NOMO-1 treated with DMSO at 0.1 percent for 48 hours (cell line): ENCODE measurements around the gene LGALS1.
"Not testable (repeated sequence)": the region's sequence is repeated elsewhere in the genome, so short reads cannot be mapped to it uniquely, and the experiment has no call there.

Experiments
- DNase-seq: peaks from one replicate; lab custom pipeline; 2025; ENCODE audit not compliant: unreplicated experiment; lab: John Stamatoyannopoulos, UW

LGALS1 gene

DNA sequence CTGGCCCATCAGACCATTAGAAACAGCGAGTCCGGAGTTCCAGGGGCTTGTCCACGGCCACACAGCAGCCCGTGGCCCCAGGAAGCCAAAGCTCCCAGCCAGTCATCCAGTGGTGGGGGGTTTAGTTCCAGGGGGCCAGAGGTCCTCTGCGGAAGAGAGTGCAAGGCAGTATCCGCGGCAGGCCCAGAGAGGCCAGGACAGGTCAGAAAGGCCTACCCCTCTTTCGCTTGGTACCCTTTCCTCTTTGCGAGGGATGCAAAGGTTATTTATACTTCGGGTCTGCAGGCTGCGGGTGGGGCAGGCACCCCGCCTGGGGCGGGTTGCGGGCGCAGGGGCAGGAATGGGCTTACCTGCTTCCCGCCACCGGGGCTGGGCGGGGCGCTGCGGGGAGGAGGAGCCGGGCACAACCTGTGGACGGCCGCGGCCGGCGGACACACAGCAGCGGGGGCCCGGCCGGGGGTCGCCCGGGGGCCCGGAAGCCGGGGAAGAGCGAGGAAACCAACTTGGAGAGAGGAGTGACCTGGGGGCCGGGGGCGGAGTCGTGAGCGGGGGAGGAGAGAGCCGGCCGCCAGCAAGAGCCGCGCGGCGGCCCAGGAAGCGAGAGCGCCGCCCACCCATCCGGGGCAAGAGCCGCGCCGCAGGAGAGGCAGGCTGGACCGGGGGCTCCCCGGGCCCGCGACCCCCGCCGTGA is 36.2 kb upstream of the LGALS1 start, which contains the start of gene SH3BP1:
Gene SH3BP1, plus strand, starts transcription at position 600 of the 691 bp plus-strand sequence. CDS start 119 bp downstream, outside the sequence.
- DNase-seq: no peak

- peak; percentile 42 for DNase-seq
These were observed 35.5 kb upstream of the LGALS1 start for GRCh38 chr22:37639771-37640590.

DNA sequence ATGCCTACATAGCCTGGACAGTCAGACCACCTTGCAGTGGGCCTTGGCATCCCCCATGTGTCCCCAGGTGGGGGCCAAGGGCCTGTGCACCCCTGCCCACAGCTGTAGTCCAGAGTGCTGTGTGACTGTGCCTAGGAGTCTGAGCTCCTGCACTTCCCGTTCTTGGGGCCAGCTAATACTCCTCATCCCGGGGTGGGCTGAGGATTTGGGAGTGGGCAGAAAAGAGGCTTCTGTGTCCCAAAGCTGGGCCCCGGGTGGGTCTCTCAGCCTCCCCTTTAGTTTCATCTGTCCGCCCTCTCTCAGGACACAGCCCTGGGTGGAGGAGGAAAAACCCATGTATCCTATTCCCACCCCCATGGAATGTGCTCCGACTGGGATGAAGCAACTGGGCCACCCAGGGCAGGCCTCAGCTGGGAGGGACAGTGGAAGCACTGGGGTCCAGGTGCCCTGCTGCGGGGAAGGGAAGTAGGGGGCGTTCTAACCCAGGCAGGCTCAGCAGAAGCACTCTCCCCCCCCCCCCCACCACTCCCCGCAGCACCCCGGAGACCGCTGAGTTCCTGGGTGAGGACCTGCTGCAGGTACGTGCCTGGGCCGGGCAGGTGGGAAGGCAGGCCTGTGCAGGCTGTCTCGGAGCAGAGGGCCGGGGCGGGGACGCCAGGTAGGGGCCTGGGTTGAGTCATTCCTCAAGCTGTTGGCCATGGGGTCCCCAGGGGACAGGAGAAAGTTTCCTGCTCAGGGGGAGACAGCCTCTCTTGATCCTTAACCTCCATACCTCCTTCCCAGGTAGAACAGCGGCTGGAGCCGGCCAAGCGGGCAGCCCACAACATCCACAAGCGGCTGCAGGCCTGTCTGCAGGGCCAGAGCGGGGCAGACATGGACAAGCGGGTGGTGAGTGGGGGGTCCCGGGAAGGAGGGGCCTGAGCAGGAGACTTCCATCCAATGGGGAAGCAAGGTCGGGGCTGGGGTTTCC is 34.6 kb upstream of the LGALS1 start:
- no peak for DNase-seq

- no peak for DNase-seq
These were observed 33.9 kb upstream of the LGALS1 start for GRCh38 chr22:37641561-37641949.

GRCh38 chr22:37643225-37643847 is 32.1 kb upstream of the LGALS1 start:
- peak; percentile 62 for DNase-seq

GRCh38 chr22:37647317-37647716 is 28.1 kb upstream of the LGALS1 start:
- no peak for DNase-seq

DNA sequence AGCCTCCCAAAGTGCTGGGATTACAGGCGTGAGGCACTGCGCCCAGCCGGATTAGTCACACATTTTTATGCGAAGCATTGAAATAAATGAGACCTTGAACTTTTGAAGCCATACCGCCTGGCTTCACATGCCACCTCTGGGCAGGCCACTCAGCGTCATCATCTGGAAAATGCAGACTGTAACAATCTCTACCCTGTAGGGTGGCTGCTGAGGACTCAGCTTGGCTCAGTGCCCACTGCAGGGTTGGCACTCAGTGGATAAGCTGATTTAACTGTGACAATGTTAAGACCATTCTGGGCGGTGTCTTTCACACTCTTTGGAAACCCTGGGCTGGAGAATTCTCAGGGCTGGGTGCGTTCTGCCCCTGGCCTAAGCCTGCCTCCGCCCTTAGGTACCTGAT is 27.5 kb upstream of the LGALS1 start:
- no peak for DNase-seq

DNA sequence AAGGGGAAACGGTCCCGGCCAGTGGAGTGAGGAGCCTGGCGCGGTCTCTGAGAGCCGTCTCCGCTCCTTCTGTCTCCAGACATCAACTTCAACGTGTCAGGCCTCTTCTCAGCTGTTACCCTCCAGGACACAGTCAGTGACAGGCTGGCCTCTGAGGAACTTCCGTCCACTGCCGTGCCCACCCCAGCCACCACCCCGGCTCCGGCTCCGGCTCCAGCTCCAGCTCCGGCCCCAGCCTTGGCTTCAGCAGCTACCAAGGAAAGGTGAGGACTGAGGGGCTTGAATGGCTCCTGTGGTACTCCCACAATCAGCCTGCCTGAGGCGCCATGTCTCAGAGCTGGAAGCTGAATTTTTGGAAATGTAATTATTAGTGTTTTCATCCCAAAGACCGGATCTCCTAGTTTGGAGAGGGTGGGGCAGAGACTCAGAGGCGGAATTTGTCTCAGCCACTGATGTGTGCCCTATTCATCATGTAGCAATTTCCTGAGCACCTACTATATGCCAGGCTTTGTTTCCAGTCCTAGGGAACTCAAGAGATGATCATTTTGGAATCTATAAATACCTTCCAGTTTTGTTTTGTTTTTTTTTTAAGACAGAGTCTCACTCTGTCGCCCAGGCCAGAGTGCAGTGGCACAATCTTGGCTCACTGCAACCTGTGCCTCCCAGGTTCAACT is 24.8 kb upstream of the LGALS1 start:
- DNase-seq: no peak

DNA sequence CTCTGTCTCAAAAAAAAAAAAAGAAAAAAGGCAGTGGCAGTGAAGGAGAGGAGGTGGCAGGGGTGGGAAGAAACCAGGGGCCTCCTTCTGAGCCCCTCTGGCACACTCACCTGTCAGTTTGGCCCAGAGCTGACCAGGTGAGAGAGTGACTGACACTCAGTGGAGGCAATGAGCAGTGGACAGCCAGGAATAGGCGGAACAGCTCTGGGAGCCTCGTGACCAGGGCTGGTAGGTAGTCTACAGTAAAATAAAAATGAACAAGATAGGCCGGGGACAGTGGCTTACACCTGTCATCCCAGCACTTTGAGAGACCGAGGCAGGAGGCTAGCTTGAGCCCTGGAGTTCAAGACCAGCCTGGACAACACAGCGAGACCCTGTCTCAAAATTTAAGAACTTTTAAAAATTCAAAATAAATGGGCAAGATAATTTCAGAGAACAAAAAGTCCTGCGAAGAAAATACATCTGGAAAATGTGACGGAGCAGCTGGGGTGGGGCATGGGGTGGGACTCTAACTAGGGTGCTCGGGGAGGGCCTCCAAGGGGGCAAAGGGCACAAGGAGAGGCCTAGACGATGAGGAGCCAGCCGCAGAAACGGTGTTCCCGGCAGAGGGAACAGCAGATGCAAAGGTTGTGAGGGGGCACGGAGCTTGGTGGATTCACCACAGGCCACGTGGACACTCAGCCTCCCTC is 20.7 kb upstream of the LGALS1 start:
- DNase-seq: no peak

DNA sequence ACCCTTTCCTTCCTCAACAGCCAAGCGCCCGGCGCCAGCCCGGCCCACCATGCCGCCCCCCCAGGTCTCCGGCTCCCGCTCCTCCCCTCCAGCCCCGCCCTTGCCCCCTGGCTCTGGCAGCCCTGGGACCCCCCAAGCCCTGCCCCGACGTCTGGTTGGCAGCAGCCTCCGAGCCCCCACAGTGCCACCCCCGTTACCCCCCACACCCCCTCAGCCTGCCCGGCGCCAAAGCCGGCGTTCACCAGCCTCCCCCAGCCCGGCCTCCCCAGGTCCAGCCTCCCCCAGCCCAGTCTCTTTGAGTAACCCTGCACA is 20.2 kb upstream of the LGALS1 start:
- DNase-seq: no peak

- DNase-seq: not testable (repeated sequence)
These were observed 18.9 kb upstream of the LGALS1 start for GRCh38 chr22:37656583-37656982.

DNA sequence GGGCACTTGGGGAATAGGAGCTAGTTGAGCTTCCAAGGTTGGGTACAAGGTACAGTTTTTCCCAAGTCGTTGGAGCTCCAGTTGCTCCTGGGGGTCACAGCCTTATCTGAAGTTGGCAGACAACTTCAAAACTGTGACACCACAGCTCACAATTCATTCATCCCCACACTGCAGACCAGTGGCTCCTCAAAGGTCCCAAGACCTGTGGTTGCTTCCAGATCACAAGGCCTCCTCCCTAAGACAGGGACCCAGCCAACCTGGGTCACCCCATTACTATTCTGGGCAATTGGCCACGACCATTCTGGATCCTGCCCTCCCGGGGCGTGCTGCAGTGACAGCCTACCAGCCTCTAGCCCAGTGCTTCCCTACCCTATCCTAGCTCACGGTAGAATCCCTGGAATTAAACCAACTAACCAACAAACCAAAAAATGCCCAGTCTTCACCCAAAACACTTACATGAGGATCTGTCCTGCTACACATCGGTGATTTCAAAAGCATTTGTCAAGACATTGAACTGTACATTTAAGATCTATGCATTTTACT is 17.8 kb upstream of the LGALS1 start:
- DNase-seq: no peak

DNA sequence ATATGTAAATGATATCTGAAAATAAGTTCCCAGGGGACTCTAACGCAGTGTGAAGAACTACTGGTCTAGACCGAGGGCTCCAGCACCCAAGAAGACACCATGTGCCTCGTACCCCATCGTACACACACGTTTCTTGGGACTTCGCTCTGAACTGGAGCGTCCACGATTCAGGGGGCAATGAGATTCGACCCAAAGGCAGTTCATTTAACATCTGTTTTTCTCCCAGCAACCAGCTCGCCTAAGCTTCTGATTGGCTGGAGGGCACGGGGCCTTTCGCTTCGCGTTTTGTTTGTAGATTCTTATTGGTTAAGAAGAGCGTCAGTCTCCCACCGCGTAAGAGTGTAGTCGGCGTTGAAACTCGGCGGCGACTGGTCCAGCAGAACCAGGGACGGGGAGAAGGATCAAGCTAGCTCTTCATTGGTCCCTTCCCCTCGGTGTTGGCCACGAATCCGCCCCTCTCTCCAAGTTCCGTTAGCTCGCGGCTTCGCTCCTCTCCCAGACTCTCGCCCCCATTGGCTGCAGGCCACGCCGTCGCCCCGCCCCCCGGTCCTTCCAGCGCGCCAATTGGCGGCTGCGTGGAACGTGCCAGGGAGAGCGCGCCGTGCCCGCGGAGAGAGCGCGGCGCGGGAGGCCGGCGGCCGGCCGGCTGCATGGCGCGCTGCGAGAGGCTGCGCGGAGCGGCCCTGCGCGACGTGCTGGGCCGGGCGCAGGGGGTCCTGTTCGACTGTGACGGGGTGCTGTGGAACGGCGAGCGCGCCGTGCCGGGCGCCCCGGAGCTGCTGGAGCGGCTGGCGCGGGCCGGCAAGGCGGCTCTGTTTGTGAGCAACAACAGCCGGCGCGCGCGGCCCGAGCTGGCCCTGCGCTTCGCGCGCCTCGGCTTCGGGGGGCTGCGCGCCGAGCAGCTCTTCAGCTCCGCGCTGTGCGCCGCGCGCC is 17.0 kb upstream of the LGALS1 start, which contains the start of gene PDXP:
Gene PDXP, plus strand, starts transcription at position 591 of the 933 bp plus-strand sequence. Its CDS starts 60 bp downstream, at position 651.
- peak; percentile 99 for DNase-seq

DNA sequence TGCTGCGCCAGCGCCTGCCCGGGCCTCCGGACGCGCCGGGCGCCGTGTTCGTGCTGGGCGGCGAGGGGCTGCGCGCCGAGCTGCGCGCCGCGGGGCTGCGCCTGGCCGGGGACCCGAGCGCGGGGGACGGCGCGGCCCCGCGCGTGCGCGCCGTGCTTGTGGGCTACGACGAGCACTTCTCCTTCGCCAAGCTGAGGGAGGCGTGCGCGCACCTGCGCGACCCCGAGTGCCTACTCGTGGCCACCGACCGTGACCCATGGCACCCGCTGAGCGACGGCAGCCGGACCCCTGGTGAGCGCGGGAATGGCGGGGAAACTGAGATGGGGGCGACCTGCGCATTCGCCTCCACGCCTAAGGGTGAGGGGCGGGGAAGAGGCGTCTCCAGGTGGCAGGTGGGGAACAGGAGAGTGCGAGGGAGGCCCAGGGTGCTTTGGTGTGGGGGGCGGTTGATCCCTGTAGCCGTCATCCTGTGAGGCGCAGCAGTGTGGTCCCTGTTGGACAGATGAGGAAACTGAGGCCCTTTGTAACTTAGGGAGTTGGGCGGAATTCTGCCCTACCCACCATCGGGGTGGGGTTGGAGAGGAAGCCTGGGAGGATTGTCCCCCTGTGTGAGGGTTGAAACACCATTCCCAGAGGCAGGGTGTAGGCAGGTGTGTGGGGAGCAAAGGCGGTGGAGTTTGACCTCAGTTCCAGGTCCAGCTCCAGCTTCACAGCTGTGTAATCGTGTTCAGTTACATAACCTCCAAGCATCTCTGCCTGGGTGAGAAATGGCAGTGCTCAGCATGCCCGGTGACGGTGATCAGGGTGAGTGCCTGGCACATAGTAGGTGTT is 16.2 kb upstream of the LGALS1 start:
- no peak for DNase-seq

DNA sequence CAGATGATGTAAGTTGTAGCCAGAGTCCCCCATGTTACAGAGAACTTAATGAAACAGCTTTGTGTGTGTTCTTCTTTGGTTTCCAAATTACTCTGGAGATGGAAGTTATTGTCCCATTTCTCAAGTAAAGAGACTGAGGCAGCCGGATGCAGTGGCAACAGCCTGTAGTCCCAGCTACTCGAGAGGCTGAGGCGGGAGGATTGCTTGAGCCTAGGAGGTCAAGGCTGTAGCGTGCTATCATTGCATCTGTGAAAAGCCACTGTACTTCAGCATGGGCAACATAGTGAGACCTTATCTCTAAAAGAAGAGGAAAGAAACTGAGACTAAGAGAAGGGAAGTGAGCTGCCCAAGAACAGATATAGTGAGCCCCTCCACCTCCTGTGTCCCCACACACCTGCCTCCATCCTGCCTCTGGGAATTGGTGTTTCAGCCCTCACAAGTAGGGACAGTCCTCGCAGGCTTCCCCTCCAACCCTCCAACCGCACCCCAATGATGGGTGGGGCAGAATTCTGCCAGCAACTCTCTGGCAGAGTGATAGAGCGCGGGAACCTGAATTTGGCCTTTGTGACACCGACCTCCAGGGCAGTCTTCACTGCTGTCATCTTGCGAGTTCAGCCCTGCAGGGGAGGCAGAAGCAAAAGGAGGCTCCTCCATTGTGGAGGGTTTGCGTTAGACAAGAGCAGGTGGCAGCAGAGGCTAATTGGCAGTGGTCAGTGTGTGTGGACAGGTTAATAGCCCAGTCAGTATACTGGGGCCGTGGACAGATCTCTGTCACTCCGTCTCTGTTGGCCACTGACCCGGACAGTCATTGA is 15.3 kb upstream of the LGALS1 start:
- no peak for DNase-seq

GRCh38 chr22:37660709-37661045 is 14.8 kb upstream of the LGALS1 start:
- DNase-seq: no peak
